ENCODE measurements around the gene CCR2.

The CCR2 gene

GRCh38 chr3:46334741-46335478 lies 19.0 kb upstream of the CCR2 start:
- H3K4me1 ChIP-seq (ENCODE audit: control insufficient read depth in 1 of 2, insufficient read depth in 2 of 2, low read length in 2 of 2): no peaks in the 10 kb centered on the region
- no peaks in the 10 kb centered on the region for H3K27me3 ChIP-seq (ENCODE audit: low read depth, low read length)
- H3K9me3 ChIP-seq (ENCODE audit: control insufficient read depth in 1 of 2, low read length in 2 of 2): peaks cover 0 to 7% of the 10 kb centered on the region in 2 donors
- H3K27ac ChIP-seq (ENCODE audit: low read length): no peak overlapping the region
- no peaks in the 10 kb centered on the region for H3K36me3 ChIP-seq (ENCODE audit: control insufficient read depth in 1 of 2, insufficient read depth in 2 of 2, low read length in 2 of 2)
- H3K4me3 ChIP-seq (ENCODE audit: low read depth in 1 of 2, low read length in 2 of 2): no peak overlapping the region

DNA sequence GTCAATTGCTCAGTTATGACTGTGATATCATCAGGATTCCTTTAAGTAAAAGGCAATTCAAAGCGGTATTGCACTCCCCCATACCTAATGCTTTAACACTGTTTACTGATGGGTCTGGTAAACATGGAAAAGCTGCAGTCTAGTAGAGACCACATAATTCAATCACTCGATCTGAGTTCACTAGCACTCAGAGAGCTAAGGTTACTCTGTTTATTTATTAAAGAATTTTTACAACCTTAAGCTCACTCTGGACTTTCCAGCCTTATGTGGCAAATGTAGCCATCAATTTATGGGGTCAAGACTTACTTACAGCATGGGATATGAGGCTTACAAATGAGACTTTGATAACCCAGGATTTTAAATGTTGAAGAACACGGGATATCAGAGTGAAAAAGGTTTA lies 18.4 kb upstream of the CCR2 start:
- Histone ChIP-seq H3K27me3 (ENCODE audit: low read depth, low read length) (no peaks in the 10 kb centered on the region), H3K27ac (ENCODE audit: low read length) (no peak overlapping the region), H3K9me3 (ENCODE audit: control insufficient read depth in 1 of 2, low read length in 2 of 2) (peaks cover 0 to 7% of the 10 kb centered on the region in 2 donors), H3K4me1 (ENCODE audit: control insufficient read depth in 1 of 2, insufficient read depth in 2 of 2, low read length in 2 of 2) (no peaks in the 10 kb centered on the region), H3K4me3 (ENCODE audit: low read depth in 1 of 2, low read length in 2 of 2) (no peak overlapping the region), H3K36me3 (ENCODE audit: control insufficient read depth in 1 of 2, insufficient read depth in 2 of 2, low read length in 2 of 2) (no peaks in the 10 kb centered on the region)

- no peaks in the 10 kb centered on the region for H3K4me1 ChIP-seq (ENCODE audit: control insufficient read depth in 1 of 2, insufficient read depth in 2 of 2, low read length in 2 of 2)
- no peak overlapping the region for H3K4me3 ChIP-seq (ENCODE audit: low read depth in 1 of 2, low read length in 2 of 2)
Observed at GRCh38 chr3:46337911-46338310, 16.0 kb upstream of the CCR2 start.

DNA sequence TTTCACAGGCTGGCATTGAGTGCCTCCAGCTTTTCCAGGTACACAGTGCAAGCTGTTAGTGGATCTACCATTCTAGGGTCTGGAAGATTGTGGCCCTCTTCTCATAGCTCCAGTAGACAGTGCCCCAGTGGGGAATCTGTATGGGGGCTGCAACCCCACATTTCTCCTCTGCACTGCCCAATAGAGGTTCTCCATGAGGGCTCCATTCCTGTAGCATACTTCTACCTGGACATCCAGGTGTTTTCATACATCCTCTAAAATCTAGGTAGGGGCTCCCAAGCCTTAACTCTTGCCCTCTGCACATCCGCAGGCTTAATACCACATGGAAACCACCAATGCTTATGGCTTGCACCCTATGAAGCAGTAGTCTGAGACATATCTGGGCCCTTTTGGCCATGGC lies 15.1 kb upstream of the CCR2 start:
- Histone ChIP-seq H3K27me3 (ENCODE audit: low read depth, low read length) (no peaks in the 10 kb centered on the region), H3K4me3 (ENCODE audit: low read depth in 1 of 2, low read length in 2 of 2) (no peak overlapping the region), H3K36me3 (ENCODE audit: control insufficient read depth in 1 of 2, insufficient read depth in 2 of 2, low read length in 2 of 2) (no peaks in the 10 kb centered on the region), H3K9me3 (ENCODE audit: control insufficient read depth in 1 of 2, low read length in 2 of 2) (peaks cover 0 to 7% of the 10 kb centered on the region in 2 donors), H3K27ac (ENCODE audit: low read length) (no peak overlapping the region), H3K4me1 (ENCODE audit: control insufficient read depth in 1 of 2, insufficient read depth in 2 of 2, low read length in 2 of 2) (no peaks in the 10 kb centered on the region)

More at GRCh38 chr3:46337911-46338310, 16.0 kb upstream of the CCR2 start:
- Histone ChIP-seq H3K27ac (ENCODE audit: low read length) (no peak overlapping the region), H3K9me3 (ENCODE audit: control insufficient read depth in 1 of 2, low read length in 2 of 2) (peaks cover 0 to 7% of the 10 kb centered on the region in 2 donors), H3K36me3 (ENCODE audit: control insufficient read depth in 1 of 2, insufficient read depth in 2 of 2, low read length in 2 of 2) (no peaks in the 10 kb centered on the region), H3K27me3 (ENCODE audit: low read depth, low read length) (no peaks in the 10 kb centered on the region)

- Histone ChIP-seq H3K27ac (ENCODE audit: low read length) (no peak overlapping the region), H3K9me3 (ENCODE audit: control insufficient read depth in 1 of 2, low read length in 2 of 2) (peaks cover 0 to 3% of the 10 kb centered on the region in 2 donors), H3K36me3 (ENCODE audit: control insufficient read depth in 1 of 2, insufficient read depth in 2 of 2, low read length in 2 of 2) (no peaks in the 10 kb centered on the region), H3K27me3 (ENCODE audit: low read depth, low read length) (no peaks in the 10 kb centered on the region), H3K4me3 (ENCODE audit: low read depth in 1 of 2, low read length in 2 of 2) (no peak overlapping the region), H3K4me1 (ENCODE audit: control insufficient read depth in 1 of 2, insufficient read depth in 2 of 2, low read length in 2 of 2) (no peaks in the 10 kb centered on the region)
Observed at GRCh38 chr3:46344476-46344875, 9.4 kb upstream of the CCR2 start.

DNA sequence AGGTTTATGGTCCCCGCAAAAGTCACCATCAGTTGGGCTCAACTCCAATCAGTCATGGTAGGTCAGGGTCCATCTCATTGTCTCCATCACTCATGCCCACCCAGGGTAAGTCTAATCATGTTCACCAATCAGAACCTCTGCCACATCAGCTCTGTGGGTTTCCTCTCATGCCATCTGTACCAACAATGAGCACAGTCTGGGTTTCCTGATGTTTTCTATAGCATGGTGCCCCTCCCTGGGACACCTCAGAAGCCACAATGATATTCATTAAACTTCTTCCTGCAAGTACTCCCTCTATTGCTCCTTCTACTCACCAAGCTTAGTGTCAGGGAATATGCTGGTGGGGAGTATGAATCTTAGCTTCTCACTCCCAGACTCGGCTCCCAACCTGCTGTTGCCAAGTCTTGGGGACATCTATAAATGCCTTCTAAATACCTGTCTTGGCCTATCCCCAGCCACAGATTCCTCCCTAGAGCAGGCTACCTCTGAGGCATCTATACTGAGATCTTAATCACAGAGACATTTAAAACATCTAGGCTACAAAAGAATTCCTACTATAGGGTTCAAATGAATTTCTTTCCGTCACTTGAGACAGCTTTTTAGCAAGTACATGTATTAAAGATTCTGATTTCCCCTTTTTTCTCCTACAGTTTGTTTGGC lies 5.0 kb upstream of the CCR2 start:
- H3K27ac ChIP-seq (ENCODE audit: low read length): no peak overlapping the region

DNA sequence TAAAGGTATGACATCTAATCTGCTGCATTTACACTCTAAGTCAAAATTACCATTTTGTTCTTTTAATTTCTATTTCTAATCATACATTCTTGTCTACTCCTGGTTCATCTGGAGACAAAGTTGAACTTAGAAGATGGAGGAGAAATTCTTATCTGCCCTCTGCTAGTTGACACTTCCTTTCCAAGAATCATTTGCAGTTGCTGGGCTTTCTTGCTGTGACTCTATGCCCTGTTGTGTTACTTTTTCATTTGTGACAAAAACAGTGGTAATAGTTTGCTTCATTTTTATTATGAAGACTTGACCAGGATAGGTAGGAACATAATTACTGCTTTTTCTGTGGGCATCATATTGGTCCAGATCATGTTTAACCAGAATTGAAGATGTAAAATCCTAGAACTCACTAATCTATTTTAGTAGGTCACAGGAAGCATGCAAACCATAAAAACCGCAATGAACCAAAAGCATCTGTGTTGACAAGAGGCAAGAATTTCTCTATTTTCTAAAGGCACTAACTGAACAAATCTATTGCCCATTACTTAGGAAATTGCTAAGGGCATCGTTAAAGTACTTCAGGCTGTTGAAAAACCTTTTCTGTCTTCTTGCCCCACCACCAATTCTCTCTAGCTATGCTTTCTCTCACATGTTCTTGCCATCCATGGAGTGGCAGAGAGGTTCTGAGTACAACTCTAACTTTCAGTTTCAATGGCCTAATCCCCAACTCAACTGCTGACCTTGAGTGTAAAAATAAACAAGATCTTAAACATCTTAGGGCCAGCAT lies 4.2 kb upstream of the CCR2 start:
- Histone ChIP-seq H3K9me3 (ENCODE audit: control insufficient read depth in 1 of 2, low read length in 2 of 2) (no peaks in the 10 kb centered on the region), H3K27me3 (ENCODE audit: low read depth, low read length) (no peaks in the 10 kb centered on the region), H3K36me3 (ENCODE audit: control insufficient read depth in 1 of 2, insufficient read depth in 2 of 2, low read length in 2 of 2) (no peaks in the 10 kb centered on the region), H3K27ac (ENCODE audit: low read length) (no peak overlapping the region), H3K4me3 (ENCODE audit: low read depth in 1 of 2, low read length in 2 of 2) (no peak overlapping the region), H3K4me1 (ENCODE audit: control insufficient read depth in 1 of 2, insufficient read depth in 2 of 2, low read length in 2 of 2) (no peaks in the 10 kb centered on the region)

More for the DNA sequence above, 5.0 kb upstream of the CCR2 start:
- Histone ChIP-seq H3K4me3 (ENCODE audit: low read depth in 1 of 2, low read length in 2 of 2) (no peak overlapping the region), H3K9me3 (ENCODE audit: control insufficient read depth in 1 of 2, low read length in 2 of 2) (no peaks in the 10 kb centered on the region), H3K27me3 (ENCODE audit: low read depth, low read length) (no peaks in the 10 kb centered on the region), H3K4me1 (ENCODE audit: control insufficient read depth in 1 of 2, insufficient read depth in 2 of 2, low read length in 2 of 2) (no peaks in the 10 kb centered on the region), H3K36me3 (ENCODE audit: control insufficient read depth in 1 of 2, insufficient read depth in 2 of 2, low read length in 2 of 2) (no peaks in the 10 kb centered on the region)

- no peaks in the 10 kb centered on the region for H3K27me3 ChIP-seq (ENCODE audit: low read depth, low read length)
- no peak overlapping the region for H3K27ac ChIP-seq (ENCODE audit: low read length)
- H3K9me3 ChIP-seq (ENCODE audit: control insufficient read depth in 1 of 2, low read length in 2 of 2): no peaks in the 10 kb centered on the region
- H3K36me3 ChIP-seq (ENCODE audit: control insufficient read depth in 1 of 2, insufficient read depth in 2 of 2, low read length in 2 of 2): no peaks in the 10 kb centered on the region
- H3K4me3 ChIP-seq (ENCODE audit: low read depth in 1 of 2, low read length in 2 of 2): no peak overlapping the region
- H3K4me1 ChIP-seq (ENCODE audit: control insufficient read depth in 1 of 2, insufficient read depth in 2 of 2, low read length in 2 of 2): no peaks in the 10 kb centered on the region
Observed at GRCh38 chr3:46350262-46350565, 3.7 kb upstream of the CCR2 start.

GRCh38 chr3:46351646-46352045 lies 2.3 kb upstream of the CCR2 start:
- H3K4me1 ChIP-seq (ENCODE audit: control insufficient read depth in 1 of 2, insufficient read depth in 2 of 2, low read length in 2 of 2): no peaks in the 10 kb centered on the region
- no peaks in the 10 kb centered on the region for H3K27me3 ChIP-seq (ENCODE audit: low read depth, low read length)
- no peaks in the 10 kb centered on the region for H3K9me3 ChIP-seq (ENCODE audit: control insufficient read depth in 1 of 2, low read length in 2 of 2)
- H3K36me3 ChIP-seq (ENCODE audit: control insufficient read depth in 1 of 2, insufficient read depth in 2 of 2, low read length in 2 of 2): no peaks in the 10 kb centered on the region
- H3K4me3 ChIP-seq (ENCODE audit: low read depth in 1 of 2, low read length in 2 of 2): no peak overlapping the region
- no peak overlapping the region for H3K27ac ChIP-seq (ENCODE audit: low read length)

- no peaks in the 10 kb centered on the region for H3K9me3 ChIP-seq (ENCODE audit: control insufficient read depth in 1 of 2, low read length in 2 of 2)
- no peaks in the 10 kb centered on the region for H3K4me1 ChIP-seq (ENCODE audit: control insufficient read depth in 1 of 2, insufficient read depth in 2 of 2, low read length in 2 of 2)
- H3K27me3 ChIP-seq (ENCODE audit: low read depth, low read length): no peaks in the 10 kb centered on the region
- H3K4me3 ChIP-seq (ENCODE audit: low read depth in 1 of 2, low read length in 2 of 2): no peak overlapping the region
- no peak overlapping the region for H3K27ac ChIP-seq (ENCODE audit: low read length)
- H3K36me3 ChIP-seq (ENCODE audit: control insufficient read depth in 1 of 2, insufficient read depth in 2 of 2, low read length in 2 of 2): no peaks in the 10 kb centered on the region
Observed at GRCh38 chr3:46353090-46353489, 821 bp upstream of the CCR2 start.

GRCh38 chr3:46354478-46354877 lies 567 bp downstream of the CCR2 start:
- peak overlapping the region in 1 of 2 donors; percentile 19 for H3K4me3 ChIP-seq (ENCODE audit: low read depth in 1 of 2, low read length in 2 of 2)
- no peaks in the 10 kb centered on the region for H3K9me3 ChIP-seq (ENCODE audit: control insufficient read depth in 1 of 2, low read length in 2 of 2)
- H3K36me3 ChIP-seq (ENCODE audit: control insufficient read depth in 1 of 2, insufficient read depth in 2 of 2, low read length in 2 of 2): no peaks in the 10 kb centered on the region
- H3K4me1 ChIP-seq (ENCODE audit: control insufficient read depth in 1 of 2, insufficient read depth in 2 of 2, low read length in 2 of 2): no peaks in the 10 kb centered on the region
- H3K27me3 ChIP-seq (ENCODE audit: low read depth, low read length): no peaks in the 10 kb centered on the region
- H3K27ac ChIP-seq (ENCODE audit: low read length): no peak overlapping the region

Data from muscle layer of duodenum (tissue), 2 donors.